Activated CD4-positive, alpha-beta T cell treated with anti-CD3 and anti-CD28 coated beads, Interleukin-2, amount 10 ng/mL, durations not matched to agents 7 days and 5 days (primary cell): ENCODE results near the gene MICU1. TPM values are rescaled to one million over a fixed set of nuclear protein-coding genes. Genes with fewer than 3 reads are reported as not detected.
"Not testable (repeated sequence)": the region's sequence is repeated elsewhere in the genome, so short reads cannot be mapped to it uniquely, and the experiment has no call there.

ENCODE experiments used
- CTCF ChIA-PET: fragments of 350-600 bp; sonication (Branson Sonifier 250); formaldehyde crosslinking; loops from one replicate; lab custom pipeline; 2021; ENCODE audit warnings: antibody characterized with exemption; lab: Charles Lee
- POLR2A ChIA-PET: fragments of 350-600 bp; sonication (Branson Sonifier 250); formaldehyde crosslinking; loops from one replicate; lab custom pipeline; 2021; ENCODE audit warnings: antibody characterized with exemption; lab: Charles Lee
- DNase-seq: peaks from one replicate; pipeline ENCODE4 v3.0.0-alpha.2; 2020
- H3K27ac Mint-ChIP-seq: one replicate; pipeline ENCODE4 v1.8.0; 2021; ENCODE audit warnings: mild to moderate bottlenecking, moderate library complexity, mixed read lengths
- H3K27me3 Mint-ChIP-seq: one replicate; pipeline ENCODE4 v1.8.0; 2021; ENCODE audit warnings: mixed read lengths
- H3K36me3 Mint-ChIP-seq: one replicate; pipeline ENCODE4 v1.8.0; 2021; ENCODE audit warnings: low read depth, mixed read lengths
- H3K4me1 Mint-ChIP-seq: one replicate; pipeline ENCODE4 v1.8.0; 2021; ENCODE audit warnings: mixed read lengths
- H3K4me3 Mint-ChIP-seq: one replicate; pipeline ENCODE4 v1.8.0; 2021; ENCODE audit warnings: mild to moderate bottlenecking, moderate library complexity, mixed read lengths
- H3K9me3 Mint-ChIP-seq: one replicate; pipeline ENCODE4 v1.8.0; 2021; ENCODE audit warnings: mixed read lengths
- total RNA-seq, 2 experiments: library from RNA; stranded (reverse); gene quantifications; one replicate each; pipeline ENCODE4 v1.2.3, GENCODE V29; 2021

Gene MICU1
- total RNA-seq, 2 experiments from 2014 or later, result 27.3 to 28.7 TPM

- Mint-ChIP-seq H3K27me3 (no peaks in the 10 kb centered on the region), H3K4me1 (peaks cover 92% of the 10 kb centered on the region), H3K36me3 (peaks cover 27% of the 10 kb centered on the region), H3K9me3 (no peaks in the 10 kb centered on the region), H3K27ac (peak overlapping the region; percentile 89), H3K4me3 (peak overlapping the region; percentile 45)
- DNase-seq, result no peak
- ChIA-PET CTCF (interaction anchor here (0.6 to 5.8 kb wide), 20 partner anchors 8 to 560 kb away, joined by 3 to 37 read pairs (median 4); partner anchors contain the start of gene DDIT4), POLR2A (interaction anchor here (1.1 to 1.5 kb wide), 3 partner anchors 35 to 72 kb away, joined by 3 to 10 read pairs (median 5); no protein-coding TSS in a partner anchor)
These were observed 293.3 kb downstream of the MICU1 start for GRCh38 chr10:72332423-72333111.

DNA sequence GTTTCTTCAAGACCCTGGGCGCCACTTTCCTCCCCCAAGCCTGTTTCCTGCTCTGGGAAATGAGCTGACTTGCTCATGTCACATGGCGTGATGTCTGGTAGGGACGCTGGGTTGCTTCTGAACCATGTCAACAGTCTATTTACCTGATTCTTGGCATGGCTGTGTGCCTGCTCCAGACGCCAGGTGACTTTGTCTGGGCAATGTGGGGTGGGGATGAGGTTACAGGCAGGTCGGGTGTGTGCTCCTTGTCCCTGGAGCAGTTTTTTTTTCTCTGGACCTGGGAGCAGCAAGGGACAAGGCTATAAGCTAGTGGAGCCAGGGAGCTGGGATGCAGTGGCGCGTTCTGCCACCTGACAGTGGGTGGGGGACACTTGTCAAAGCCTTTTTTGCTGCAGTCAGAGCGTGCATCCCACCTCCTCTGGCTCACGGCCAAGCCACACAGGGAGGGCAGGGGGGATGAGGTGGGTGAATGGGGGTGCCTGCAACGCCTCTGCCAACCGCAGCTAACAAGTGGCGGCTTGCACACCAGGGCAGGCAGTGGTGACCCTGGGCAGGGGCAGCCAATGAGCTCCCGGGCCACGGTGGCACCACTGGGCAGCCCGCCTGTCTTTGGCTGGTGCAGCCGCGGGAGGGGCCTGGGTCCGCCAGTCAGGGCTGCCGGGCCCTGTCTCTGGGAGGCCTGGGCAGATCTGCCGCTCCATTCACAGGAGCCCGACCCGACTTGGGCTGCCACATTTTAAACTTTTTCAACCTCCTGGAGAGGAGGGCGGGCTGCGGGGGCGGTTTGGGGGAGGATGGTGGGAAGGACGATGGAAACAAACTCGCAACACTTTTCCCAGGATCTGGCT is 294.1 kb downstream of the MICU1 start:
- ChIA-PET CTCF (interaction anchor here (0.6 to 5.8 kb wide), 26 partner anchors 8 to 559 kb away, joined by 3 to 37 read pairs (median 3); partner anchors contain the start of gene DDIT4), POLR2A (interaction anchor here (0.6 to 1.5 kb wide), 6 partner anchors 27 to 113 kb away, joined by 3 to 10 read pairs (median 4); no protein-coding TSS in a partner anchor)
- Mint-ChIP-seq H3K27me3 (no peaks in the 10 kb centered on the region), H3K9me3 (no peaks in the 10 kb centered on the region), H3K4me1 (peaks cover 88% of the 10 kb centered on the region), H3K4me3 (peak overlapping the region; percentile 45), H3K27ac (peak overlapping the region; percentile 89), H3K36me3 (peaks cover 24% of the 10 kb centered on the region)
- DNase-seq, result peak; percentile 86

DNA sequence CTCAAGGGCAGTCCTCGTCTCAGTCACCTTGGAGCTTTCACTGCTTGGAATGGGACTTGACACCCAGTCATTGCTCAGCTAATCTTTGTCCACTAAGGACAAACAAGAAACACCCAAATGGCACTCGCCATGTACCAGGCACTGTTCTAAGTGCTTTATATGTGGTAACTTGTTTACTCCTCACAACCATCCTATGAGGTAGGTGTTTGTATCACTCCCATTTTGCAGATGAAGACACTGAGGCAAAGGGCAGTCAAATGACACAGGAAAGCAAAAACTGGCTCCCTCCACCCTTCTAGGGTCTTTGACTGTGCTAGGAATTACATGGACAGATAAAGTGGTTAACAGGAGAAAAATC is 295.8 kb downstream of the MICU1 start:
- Mint-ChIP-seq H3K27me3 (no peaks in the 10 kb centered on the region), H3K27ac (peak overlapping the region; percentile 89), H3K9me3 (peaks cover 3% of the 10 kb centered on the region), H3K4me3 (no peak overlapping the region), H3K36me3 (peaks cover 21% of the 10 kb centered on the region), H3K4me1 (peaks cover 78% of the 10 kb centered on the region)
- no peak for DNase-seq
- POLR2A ChIA-PET, result interaction anchor here (1.0 kb wide), 1 partner anchor 57 kb away, joined by 3 read pairs; the partner anchor contains the start of gene DDIT4
- CTCF ChIA-PET, result interaction anchor here (0.9 to 3.1 kb wide), 5 partner anchors 9 to 78 kb away, joined by 3 to 31 read pairs (median 3); partner anchors contain the start of gene DDIT4

GRCh38 chr10:72329290-72330068 is 296.4 kb downstream of the MICU1 start:
- H3K4me3 Mint-ChIP-seq, result no peak overlapping the region
- CTCF ChIA-PET, result interaction anchor here (0.5 to 3.1 kb wide), 7 partner anchors 8 to 110 kb away, joined by 3 to 31 read pairs (median 3); partner anchors contain the start of gene DDIT4
- H3K4me1 Mint-ChIP-seq, result peaks cover 78% of the 10 kb centered on the region
- H3K27ac Mint-ChIP-seq, result peak overlapping the region; percentile 94
- peaks cover 3% of the 10 kb centered on the region for H3K9me3 Mint-ChIP-seq
- no peak for DNase-seq
- H3K36me3 Mint-ChIP-seq, result peaks cover 21% of the 10 kb centered on the region
- POLR2A ChIA-PET, result interaction anchor here (1.0 kb wide), 1 partner anchor 56 kb away, joined by 3 read pairs; the partner anchor contains the start of gene DDIT4
- no peaks in the 10 kb centered on the region for H3K27me3 Mint-ChIP-seq

GRCh38 chr10:72328829-72329204 is 297.1 kb downstream of the MICU1 start:
- Mint-ChIP-seq H3K36me3 (peaks cover 16% of the 10 kb centered on the region), H3K27ac (peak overlapping the region; percentile 94), H3K4me1 (peaks cover 76% of the 10 kb centered on the region), H3K4me3 (peak overlapping the region; percentile 96), H3K27me3 (no peaks in the 10 kb centered on the region), H3K9me3 (peaks cover 3% of the 10 kb centered on the region)
- ChIA-PET CTCF (interaction anchor here (0.5 to 1.7 kb wide), 6 partner anchors 15 to 273 kb away, joined by 3 to 7 read pairs (median 3); no protein-coding TSS in a partner anchor), POLR2A (interaction anchor here (0.7 to 1.5 kb wide), 2 partner anchors 32 to 51 kb away, joined by 3 to 7 read pairs; no protein-coding TSS in a partner anchor)
- DNase-seq, result no peak

DNA sequence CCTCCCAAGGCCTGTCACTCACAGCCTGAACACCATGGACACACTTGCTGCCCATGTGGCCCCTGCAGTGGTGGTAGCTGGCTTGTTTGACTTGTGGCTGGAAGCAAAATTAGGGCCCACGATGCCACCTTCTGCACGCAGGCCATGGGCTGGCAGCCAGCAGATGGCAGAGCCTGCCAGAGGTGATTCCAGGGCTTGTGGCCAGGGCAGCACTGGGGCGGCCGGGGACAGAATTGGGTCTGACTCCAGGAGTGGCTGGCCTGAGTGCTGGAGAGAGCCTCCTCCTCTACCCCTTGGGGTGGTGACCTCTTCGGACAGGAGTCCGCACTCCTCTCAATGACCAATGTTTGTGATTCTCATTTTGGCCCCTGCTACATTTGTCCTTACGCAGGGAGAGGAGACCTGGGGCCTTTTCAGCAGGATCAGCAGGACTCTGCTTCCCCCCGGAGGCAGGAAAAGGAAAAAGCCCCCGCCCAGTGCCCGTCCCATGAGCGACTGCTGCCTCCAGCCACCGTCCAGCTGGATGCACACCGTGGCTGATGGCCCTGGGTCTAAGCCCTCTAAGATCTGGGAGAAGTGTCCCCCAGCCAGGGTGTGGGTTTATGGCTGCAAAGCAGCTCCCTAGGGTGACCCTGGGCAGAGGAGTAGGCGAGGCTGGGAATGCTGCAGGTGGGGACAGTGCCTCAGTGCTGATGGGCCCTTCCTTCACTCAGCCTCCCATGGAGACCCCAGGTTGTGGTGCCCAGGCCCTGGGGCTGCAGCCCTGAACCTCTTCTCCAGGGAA is 297.6 kb downstream of the MICU1 start:
- Mint-ChIP-seq H3K9me3 (peaks cover 3% of the 10 kb centered on the region), H3K27ac (peak overlapping the region; percentile 94), H3K4me3 (peak overlapping the region; percentile 96), H3K36me3 (peaks cover 12% of the 10 kb centered on the region), H3K4me1 (peaks cover 76% of the 10 kb centered on the region), H3K27me3 (no peaks in the 10 kb centered on the region)
- DNase-seq, result no peak
- ChIA-PET POLR2A (interaction anchor here (0.6 to 1.5 kb wide), 4 partner anchors 31 to 75 kb away, joined by 3 to 7 read pairs (median 3); no protein-coding TSS in a partner anchor), CTCF (interaction anchor here (0.5 to 3.3 kb wide), 8 partner anchors 19 to 273 kb away, joined by 3 to 18 read pairs (median 4); partner anchors contain the start of gene DDIT4)

DNA sequence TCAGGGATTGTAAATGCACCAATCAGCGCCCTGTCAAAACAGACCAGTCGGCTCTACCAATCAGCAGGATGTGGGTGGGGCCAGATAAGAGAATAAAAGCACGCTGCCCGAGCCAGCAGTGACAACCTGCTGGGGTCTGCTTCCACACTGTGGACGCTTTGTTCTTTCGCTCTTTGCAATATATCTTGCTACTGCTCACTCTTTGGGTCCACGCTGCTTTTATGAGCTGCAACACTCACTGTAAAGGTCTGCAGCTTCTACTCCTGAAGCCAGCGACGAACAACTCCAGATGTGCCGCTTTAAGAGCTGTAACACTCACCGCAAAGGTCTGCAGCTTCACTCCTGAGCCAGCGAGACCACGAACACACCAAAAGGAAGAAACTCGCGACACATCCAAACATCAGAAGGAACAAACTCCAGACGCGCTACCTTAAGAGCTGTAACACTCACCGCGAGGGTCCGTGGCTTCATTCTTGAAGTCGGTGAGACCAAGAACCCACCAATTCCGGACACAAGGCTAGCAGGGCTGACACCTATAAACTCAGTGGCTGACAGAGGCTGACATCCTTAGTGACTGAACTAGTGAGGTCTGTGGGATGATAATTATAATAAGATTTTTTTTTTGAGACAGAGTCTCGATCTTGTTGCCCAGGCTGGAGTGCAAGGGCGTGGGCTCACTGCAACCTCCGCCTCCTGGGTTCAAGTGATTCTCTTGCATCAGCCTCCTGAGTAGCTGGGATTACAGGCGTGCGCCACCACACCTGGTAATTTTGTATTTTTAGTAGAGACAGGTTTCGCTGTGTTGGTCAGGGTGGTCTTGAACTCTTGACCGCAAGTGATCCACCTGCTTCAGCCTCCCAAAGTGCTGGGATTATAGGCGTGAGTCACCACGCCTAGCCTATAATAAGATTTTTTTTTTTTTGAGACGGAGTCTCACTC is 298.9 kb downstream of the MICU1 start:
- Mint-ChIP-seq H3K4me3 (peak overlapping the region; percentile 96), H3K4me1 (peaks cover 76% of the 10 kb centered on the region), H3K36me3 (peaks cover 10% of the 10 kb centered on the region), H3K27ac (peak overlapping the region; percentile 94)
- H3K9me3 Mint-ChIP-seq, H3K27me3 Mint-ChIP-seq: not testable (repeated sequence)
- peak; percentile 76 for DNase-seq
- CTCF ChIA-PET, result interaction anchor here (0.9 to 3.3 kb wide), 7 partner anchors 18 to 128 kb away, joined by 3 to 18 read pairs (median 4); partner anchors contain the start of gene DDIT4
- POLR2A ChIA-PET, result interaction anchor here (0.6 to 1.6 kb wide), 14 partner anchors 19 to 226 kb away, joined by 3 to 11 read pairs (median 3); no protein-coding TSS in a partner anchor

DNA sequence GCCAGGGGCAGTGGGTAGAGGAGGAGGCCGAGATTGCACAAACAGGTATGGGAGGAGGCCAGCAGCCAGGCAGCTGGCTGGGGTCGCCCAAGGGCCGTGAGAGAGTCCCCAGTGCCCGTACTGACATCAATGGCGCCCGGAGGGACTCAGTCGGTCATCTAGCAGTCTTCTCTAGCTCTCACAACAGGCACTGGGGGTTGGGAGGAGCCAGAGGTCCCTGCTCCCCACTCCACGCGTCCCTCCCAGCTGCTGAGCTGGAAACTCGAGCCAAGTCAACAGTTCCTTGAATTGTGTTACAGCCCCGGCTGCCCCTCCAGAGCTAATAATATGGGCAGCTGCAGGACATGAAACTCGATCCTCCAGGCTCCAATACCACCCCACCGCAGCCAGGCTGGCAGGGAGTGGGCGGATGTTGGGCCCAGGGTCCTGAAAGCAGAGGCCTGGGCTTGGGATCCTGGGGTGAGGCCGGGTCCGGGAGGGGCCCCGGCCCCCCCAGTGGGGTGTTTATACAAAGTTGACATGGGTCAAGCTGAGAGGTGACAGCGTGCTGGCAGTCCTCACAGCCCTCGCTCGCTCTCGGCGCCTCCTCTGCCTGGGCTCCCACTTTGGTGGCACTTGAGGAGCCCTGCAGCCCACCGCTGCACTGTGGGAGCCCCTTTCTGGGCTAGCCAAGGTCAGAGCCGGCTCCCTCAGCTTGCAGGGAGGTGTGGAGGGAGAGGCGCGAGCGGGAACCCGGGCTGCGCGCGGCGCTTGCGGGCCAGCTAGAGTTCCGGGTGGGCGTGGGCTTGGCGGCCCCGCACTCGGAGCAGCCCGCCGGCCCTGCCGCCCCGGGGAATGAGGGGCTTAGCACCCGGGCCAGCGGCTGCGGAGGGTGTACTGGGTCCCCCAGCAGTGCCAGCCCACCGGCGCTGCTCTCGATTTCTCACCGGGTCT is 300.4 kb downstream of the MICU1 start:
- not testable (repeated sequence) for H3K4me3 Mint-ChIP-seq
- H3K27ac Mint-ChIP-seq, result peak overlapping the region; percentile 66

GRCh38 chr10:72323771-72324191 is 302.1 kb downstream of the MICU1 start:
- Mint-ChIP-seq H3K36me3 (peaks cover 10% of the 10 kb centered on the region), H3K4me1 (peaks cover 77% of the 10 kb centered on the region), H3K27me3 (no peaks in the 10 kb centered on the region), H3K4me3 (no peak overlapping the region), H3K9me3 (peaks cover 3% of the 10 kb centered on the region), H3K27ac (peak overlapping the region; percentile 95)
- POLR2A ChIA-PET, result no interaction called here
- CTCF ChIA-PET, result interaction anchor here (1.3 to 4.7 kb wide), 3 partner anchors 7 to 33 kb away, joined by 4 to 31 read pairs (median 4); no protein-coding TSS in a partner anchor
- no peak for DNase-seq

More for the DNA sequence above, 300.4 kb downstream of the MICU1 start:
- ChIA-PET POLR2A (interaction anchor here (0.6 to 1.6 kb wide), 6 partner anchors 20 to 224 kb away, joined by 3 to 6 read pairs (median 3); no protein-coding TSS in a partner anchor), CTCF (interaction anchor here (0.8 to 3.3 kb wide), 3 partner anchors 9 to 65 kb away, joined by 3 to 18 read pairs (median 7); partner anchors contain the start of gene DDIT4)
- Mint-ChIP-seq H3K4me1 (peaks cover 79% of the 10 kb centered on the region), H3K36me3 (peaks cover 10% of the 10 kb centered on the region)
- H3K27me3 Mint-ChIP-seq, H3K9me3 Mint-ChIP-seq, DNase-seq: not testable (repeated sequence)
